ENCODE results near the gene KCNC1.

Gene KCNC1

DNA sequence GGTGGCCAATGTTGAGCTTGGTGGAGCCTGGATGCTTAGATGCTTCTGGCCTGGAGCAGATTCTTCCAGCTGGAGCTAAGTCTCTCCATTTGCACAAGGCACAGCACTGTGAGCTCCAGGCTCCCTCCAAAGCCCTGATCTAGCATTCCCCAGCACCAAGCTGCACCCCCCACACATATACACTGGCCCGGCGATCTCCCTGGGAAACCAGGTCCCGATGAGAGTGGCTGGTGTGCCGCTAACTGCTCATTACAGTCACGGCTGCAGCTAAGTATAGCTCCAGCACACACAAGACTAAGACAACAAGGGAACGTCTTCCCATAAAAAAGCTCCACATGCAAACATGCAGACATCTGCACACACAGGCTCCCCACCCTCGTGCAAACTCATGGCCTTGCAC, 17.6 kb downstream of the KCNC1 start:
- DNase-seq (ENCODE audit: low read depth in 1 of 2, low spot score in 1 of 2) = no peak

DNA sequence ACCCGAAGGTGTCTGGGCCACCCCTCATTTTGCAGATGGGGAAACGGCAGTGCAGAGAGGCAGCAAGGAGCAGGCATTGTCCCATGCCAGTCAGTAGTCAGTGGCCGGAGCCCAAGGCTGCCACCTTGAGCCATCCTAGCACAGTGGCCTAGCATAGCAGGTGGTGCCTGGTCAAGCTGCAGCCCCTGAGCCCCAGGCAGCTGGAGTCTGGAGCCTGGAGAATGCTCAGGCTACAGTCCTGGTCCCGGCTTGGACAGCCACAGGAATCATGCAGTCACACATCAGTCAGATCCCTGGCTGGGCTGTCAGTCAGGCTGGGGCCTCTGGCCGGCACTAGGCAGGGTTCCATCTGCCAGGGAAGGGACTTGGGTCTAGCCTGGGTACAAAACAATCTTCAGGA, 18.6 kb downstream of the KCNC1 start:
- no peak for DNase-seq (ENCODE audit: low read depth in 1 of 2, low spot score in 1 of 2)

DNA sequence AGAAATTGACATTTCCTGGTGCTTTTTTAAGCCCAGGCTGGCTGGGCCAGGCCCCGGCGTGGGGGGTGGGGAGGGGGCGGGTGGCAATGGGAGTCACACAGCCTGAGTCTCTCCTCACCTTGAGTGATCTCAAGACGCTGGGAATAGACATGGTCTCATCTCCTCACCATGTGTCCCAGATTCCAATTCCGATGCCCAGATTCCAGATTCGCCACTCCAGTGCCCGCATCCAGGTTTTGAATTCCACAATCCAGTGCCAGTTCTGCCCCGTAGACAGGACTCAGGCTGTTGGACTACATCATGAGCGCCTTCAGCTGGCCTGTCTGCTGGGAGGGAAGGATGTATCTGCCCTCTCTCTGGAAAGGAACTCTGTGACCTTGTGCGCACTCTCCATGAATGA, 19.1 kb downstream of the KCNC1 start:
- DNase-seq (ENCODE audit: low read depth in 1 of 2, low spot score in 1 of 2) = no peak

DNA sequence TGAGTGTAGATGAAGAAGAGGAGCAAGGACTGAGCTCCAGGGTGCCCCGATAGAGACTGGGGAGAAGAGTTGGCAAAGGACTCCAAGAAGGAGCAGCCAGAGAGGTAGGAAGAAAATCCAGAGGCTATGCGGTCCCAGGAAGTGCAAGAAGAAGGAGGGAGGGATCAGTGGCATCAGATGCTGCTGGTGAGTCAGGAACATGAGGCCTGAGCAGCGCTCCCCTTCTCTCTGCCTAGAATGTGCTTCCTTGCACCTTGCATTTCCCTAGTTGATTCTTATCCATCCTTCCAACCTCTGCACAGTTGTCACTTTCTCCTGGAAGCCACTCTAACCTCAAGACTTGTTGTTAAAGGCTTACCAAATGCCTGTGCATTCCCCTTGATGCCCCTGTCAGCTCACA, 21.3 kb downstream of the KCNC1 start:
- DNase-seq (ENCODE audit: low read depth in 1 of 2, low spot score in 1 of 2) = no peak

- no peak for DNase-seq (ENCODE audit: low read depth in 1 of 2, low spot score in 1 of 2)
These were observed 25.8 kb downstream of the KCNC1 start for GRCh38 chr11:17760102-17761029.

- no peak for DNase-seq (ENCODE audit: low read depth in 1 of 2, low spot score in 1 of 2)
These were observed 27.9 kb downstream of the KCNC1 start for GRCh38 chr11:17762309-17762974.

DNA sequence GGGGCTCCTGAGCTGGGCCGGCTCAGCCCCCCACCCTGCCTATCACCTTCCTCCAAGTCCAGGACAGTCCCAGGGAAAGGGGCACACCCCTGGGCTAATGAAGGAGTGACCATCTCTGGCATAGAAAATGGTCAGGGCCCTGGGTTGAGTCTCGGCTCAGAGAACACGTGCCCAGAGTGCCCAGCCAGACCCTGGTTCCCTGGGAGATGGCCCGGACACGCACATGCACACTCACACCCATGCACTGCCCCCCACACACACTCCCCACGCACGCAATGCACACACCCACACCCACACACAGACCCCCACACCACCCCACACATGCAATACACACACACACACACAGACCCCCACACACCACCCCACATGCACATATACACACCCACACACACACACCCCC, 28.7 kb downstream of the KCNC1 start:
- no peak for DNase-seq (ENCODE audit: low read depth in 1 of 2, low spot score in 1 of 2)

DNA sequence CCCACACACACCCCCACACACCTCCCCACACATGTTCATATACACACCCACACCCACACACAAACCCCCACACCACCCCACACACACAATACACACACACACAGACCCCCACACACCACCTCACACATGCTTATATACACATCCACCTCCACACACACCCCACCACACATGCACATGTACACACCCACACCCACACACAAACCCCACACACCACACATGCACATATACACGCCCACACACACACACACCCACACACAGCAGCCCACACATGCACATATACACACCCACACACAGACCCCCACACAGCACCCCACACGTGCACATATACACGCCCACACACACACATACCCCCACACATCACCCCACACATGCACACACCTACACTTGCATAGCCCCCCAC, 29.1 kb downstream of the KCNC1 start:
- DNase-seq (ENCODE audit: low read depth in 1 of 2, low spot score in 1 of 2) = no peak

GRCh38 chr11:17764446-17765218, 30.1 kb downstream of the KCNC1 start:
- no peak for DNase-seq (ENCODE audit: low read depth in 1 of 2, low spot score in 1 of 2)

- DNase-seq (ENCODE audit: low read depth in 1 of 2, low spot score in 1 of 2) = no peak
These were observed 30.9 kb downstream of the KCNC1 start for GRCh38 chr11:17765356-17766072.

DNA sequence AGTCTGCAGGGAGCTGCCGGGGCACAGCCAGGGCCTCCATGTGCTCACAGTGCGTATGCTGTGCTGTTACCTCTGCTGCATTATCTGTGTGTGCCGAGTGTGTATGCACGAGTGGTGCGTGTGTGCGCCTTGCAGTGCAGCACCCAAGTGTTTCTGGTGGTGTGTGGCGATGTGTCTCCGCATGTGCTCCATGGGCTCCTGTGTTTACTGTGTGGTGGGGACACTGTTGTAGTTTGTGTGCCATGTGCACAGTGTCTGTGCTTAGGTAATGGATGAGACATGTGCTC, 31.4 kb downstream of the KCNC1 start:
- no peak for DNase-seq (ENCODE audit: low read depth in 1 of 2, low spot score in 1 of 2)

- no peak for DNase-seq (ENCODE audit: low read depth in 1 of 2, low spot score in 1 of 2)
These were observed 32.0 kb downstream of the KCNC1 start for GRCh38 chr11:17766590-17766989.

DNA sequence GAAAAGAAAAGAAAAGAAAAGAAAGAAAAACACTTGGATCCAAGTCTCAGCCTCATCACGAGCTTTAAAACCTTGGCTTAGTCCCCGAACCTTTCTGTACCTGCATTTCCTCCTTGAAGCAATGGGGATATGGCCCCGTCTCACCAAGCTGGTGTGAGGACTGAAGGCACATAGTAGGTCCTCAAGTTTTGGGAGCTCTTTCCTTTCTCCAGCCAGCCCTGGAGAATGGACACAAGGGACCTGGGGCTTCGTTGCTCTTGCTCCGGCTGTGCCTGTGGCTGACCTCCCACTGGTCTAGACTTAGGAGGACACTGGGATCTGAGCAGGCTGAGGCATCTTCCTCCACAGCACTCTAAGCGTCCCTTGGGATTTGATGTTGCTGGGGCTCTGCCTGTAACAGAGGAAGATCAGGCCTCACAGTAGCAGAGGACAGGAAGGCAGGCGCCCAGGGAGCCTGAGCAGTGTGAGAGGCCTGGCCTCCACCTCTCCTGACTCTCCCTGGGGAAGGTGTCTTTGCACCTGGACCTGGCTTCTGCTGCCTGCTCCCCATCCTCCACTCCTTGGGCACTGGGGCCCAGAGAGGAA, 32.8 kb downstream of the KCNC1 start:
- no peak for DNase-seq (ENCODE audit: low read depth in 1 of 2, low spot score in 1 of 2)

DNA sequence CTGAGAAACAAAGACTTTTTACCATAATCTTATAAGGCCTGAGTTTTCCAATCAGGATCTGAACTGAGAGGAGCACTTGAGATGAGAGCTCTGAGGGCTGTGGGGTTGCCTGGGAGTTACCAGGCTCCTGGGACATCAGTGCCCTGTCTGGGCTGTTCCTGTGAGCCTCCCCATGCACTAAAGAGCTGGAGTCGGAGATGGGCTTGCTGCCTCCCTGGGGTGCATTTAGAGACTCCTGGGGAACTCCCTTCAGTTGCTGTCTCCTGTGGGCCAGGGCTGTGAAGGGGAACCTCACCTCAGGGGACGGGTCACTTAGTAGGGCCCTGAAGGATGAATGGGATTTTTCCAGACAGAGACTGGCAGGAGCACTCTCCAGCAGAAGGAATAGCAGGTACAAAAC, 33.3 kb downstream of the KCNC1 start:
- DNase-seq (ENCODE audit: low read depth in 1 of 2, low spot score in 1 of 2) = no peak

GRCh38 chr11:17768547-17768946, 34.0 kb downstream of the KCNC1 start:
- no peak for DNase-seq (ENCODE audit: low read depth in 1 of 2, low spot score in 1 of 2)

DNA sequence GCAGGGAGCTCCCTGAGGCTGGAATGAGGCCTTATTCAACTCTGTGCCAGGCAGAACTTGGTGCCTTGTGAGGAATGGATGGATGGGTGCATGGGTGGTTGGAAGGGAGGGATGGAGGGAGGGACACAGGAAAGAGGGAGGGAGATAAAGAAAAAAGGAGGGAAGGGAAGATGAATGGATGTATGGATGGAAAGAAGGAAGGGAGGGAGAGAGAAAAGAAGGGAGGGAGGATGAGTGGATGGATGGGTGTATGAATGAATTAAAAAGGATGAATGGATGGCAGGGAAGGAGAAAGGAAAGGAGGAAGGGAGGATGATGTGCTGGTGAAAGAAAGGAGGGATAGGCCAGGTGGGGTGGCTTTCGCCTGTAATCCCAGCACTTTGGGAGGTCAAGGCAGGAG, 34.6 kb downstream of the KCNC1 start:
- DNase-seq (ENCODE audit: low read depth in 1 of 2, low spot score in 1 of 2) = no peak

DNA sequence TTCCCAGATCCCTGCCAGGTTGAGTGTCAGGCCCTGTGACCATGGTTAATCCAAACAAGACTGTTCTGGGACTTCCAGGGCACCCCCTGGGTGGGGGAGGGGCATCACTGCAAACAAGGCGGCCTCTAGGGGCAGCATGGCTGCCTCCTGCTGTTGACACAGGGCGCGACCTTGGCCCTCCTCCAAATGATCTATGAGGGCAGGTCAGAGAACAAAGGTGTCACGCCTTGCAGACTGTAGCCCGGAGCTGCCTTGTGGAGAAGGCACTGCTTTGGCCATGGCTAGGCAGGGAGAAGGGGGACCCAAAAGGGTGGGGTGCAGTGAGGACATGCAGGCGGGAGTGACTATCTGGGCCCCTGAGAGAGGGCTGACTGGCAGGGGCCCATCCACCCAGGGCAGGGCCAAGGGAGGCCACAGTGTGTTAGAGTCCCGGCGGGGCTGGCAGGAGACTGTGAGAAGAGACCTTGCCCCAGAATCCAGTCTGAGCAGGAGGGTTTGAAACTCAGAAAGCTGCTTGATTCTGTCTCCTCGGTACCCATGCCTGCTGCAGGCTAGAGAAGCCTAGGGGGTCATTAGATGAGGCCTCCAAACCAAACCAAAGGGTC, 35.6 kb downstream of the KCNC1 start:
- DNase-seq (ENCODE audit: low read depth in 1 of 2, low spot score in 1 of 2) = no peak

- no peak for DNase-seq (ENCODE audit: low read depth in 1 of 2, low spot score in 1 of 2)
These were observed 36.3 kb downstream of the KCNC1 start for GRCh38 chr11:17770917-17771316.

DNA sequence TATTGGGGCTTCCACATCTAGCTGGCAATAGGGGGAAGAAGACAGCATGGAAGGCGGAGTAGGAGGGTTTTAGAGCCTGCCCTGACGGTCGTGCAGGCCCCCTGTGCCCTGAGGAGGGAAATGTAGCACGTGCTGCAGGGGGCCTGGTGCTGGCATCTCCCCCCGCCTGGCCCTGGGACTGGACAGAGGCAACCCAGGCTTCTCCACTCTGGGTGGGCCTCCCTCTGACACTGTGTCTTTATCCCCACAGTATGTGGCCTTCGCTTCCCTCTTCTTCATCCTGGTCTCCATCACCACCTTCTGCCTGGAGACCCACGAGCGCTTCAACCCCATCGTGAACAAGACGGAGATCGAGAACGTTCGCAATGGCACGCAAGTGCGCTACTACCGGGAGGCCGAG, 36.8 kb downstream of the KCNC1 start:
- DNase-seq (ENCODE audit: low read depth in 1 of 2, low spot score in 1 of 2) = no peak

GRCh38 chr11:17771841-17772401, 37.3 kb downstream of the KCNC1 start:
- DNase-seq (ENCODE audit: low read depth in 1 of 2, low spot score in 1 of 2) = no peak

Measured in stimulated activated CD4-positive, alpha-beta T cell treated with anti-CD3 and anti-CD28 coated beads, Interleukin-15, amount 100 ng/mL, for 1 hour (primary cell).